PC-3 (cell line): ENCODE data around the gene IQSEC1. TPM values are rescaled to one million over a fixed set of nuclear protein-coding genes. Genes with fewer than 3 reads are reported as not detected.

ENCODE experiments used
- ATAC-seq: fragments of 200-7000 bp; cut with Tn5 transposase; 2 replicates; pipeline ENCODE4 v1.9.1; 2020; ENCODE audit warnings: mild to moderate bottlenecking, moderate library complexity
- BruUV-seq: library from RNA; stranded (reverse); fragments of 400-500 nt; replicated peaks from 2 replicates; lab custom pipeline; 2021; lab: Mats Ljungman, UMichigan
- CTCF ChIA-PET: fragments of 300-600 bp; sonication (Branson Sonifier 250); formaldehyde crosslinking; loops from one replicate; lab custom pipeline; 2022; ENCODE audit warnings: antibody characterized with exemption; lab: Charles Lee
- POLR2A ChIA-PET: fragments of 300-600 bp; sonication (Branson Sonifier 250); formaldehyde crosslinking; loops from one replicate; lab custom pipeline; 2022; ENCODE audit warnings: antibody characterized with exemption; ENCODE audit not compliant: unreplicated experiment; lab: Charles Lee
- DNase-seq: peaks from one replicate; pipeline ENCODE4 v3.0.0-alpha.2; 2015
- H2AFZ ChIP-seq: fragments of 300-600 bp; sonication (generic); 2 replicates; pipeline ENCODE4 v1.6.0; 2016; ENCODE audit warnings: antibody characterized with exemption, low read length
- H3F3A ChIP-seq: fragments of 300-600 bp; sonication (generic); one replicate; pipeline ENCODE4 v1.6.0; 2017; ENCODE audit warnings: antibody characterized with exemption, low read length, control low read depth, mild to moderate bottlenecking; ENCODE audit not compliant: unreplicated experiment
- H3K27ac ChIP-seq: fragments of 300-600 bp; sonication (generic); 2 replicates; pipeline ENCODE4 v1.5.1; 2016; ENCODE audit warnings: mild to moderate bottlenecking, low read length
- H3K27me3 ChIP-seq: fragments of 300-600 bp; sonication (generic); 2 replicates; pipeline ENCODE4 v1.6.1; 2016; ENCODE audit warnings: low read length, mixed read lengths
- H3K36me3 ChIP-seq: fragments of 300-600 bp; sonication (generic); 2 replicates; pipeline ENCODE4 v1.6.1; 2016; ENCODE audit warnings: low read depth, mixed run types, low read length, mixed read lengths
- H3K4me1 ChIP-seq: fragments of 300-600 bp; sonication (generic); 2 replicates; pipeline ENCODE4 v1.5.1; 2016; ENCODE audit warnings: low read length; ENCODE audit not compliant: insufficient read depth
- H3K4me2 ChIP-seq: fragments of 300-600 bp; sonication (generic); 2 replicates; pipeline ENCODE4 v1.6.0; 2016; ENCODE audit warnings: low read length
- H3K4me3 ChIP-seq: fragments of 300-600 bp; sonication (generic); 2 replicates; pipeline ENCODE4 v1.5.1; 2016; ENCODE audit warnings: mild to moderate bottlenecking, low read length, mixed read lengths
- H3K79me2 ChIP-seq: fragments of 300-600 bp; sonication (generic); 2 replicates; pipeline ENCODE4 v1.6.1; 2017; ENCODE audit warnings: low read length, mixed read lengths
- H3K9ac ChIP-seq: fragments of 300-600 bp; sonication (generic); 2 replicates; pipeline ENCODE4 v1.6.0; 2016; ENCODE audit warnings: mild to moderate bottlenecking, low read length
- H3K9me2 ChIP-seq: fragments of 300-600 bp; sonication (generic); replicated peaks from 2 replicates; pipeline ENCODE4 v1.6.1; 2016; ENCODE audit warnings: mixed run types, low read length, mixed read lengths
- H3K9me3 ChIP-seq: fragments of 300-600 bp; sonication (generic); 2 replicates; pipeline ENCODE4 v1.6.1; 2016; ENCODE audit warnings: low read length, mixed read lengths
- H4K20me1 ChIP-seq: fragments of 300-600 bp; sonication (generic); 2 replicates; pipeline ENCODE4 v1.6.1; 2016; ENCODE audit warnings: low read length, mixed read lengths
- CTCF ChIP-seq: fragments of 300-600 bp; sonication (generic); conservative IDR thresholded peaks from 2 replicates; pipeline ENCODE4 v1.5.1; 2017; ENCODE audit warnings: antibody characterized with exemption, low read depth, mild to moderate bottlenecking, low read length
- EZH2 ChIP-seq: fragments of 300-600 bp; sonication (generic); IDR thresholded peaks from one replicate; pipeline ENCODE4 v1.6.1; 2017; ENCODE audit warnings: antibody characterized with exemption, mild to moderate bottlenecking, low read length; ENCODE audit not compliant: unreplicated experiment
- EZH2phosphoT487 ChIP-seq: fragments of 300-600 bp; sonication (generic); IDR thresholded peaks from 2 replicates; pipeline ENCODE4 v1.6.1; 2018; ENCODE audit warnings: mild to moderate bottlenecking, antibody characterized with exemption, low read length, borderline replicate concordance
- intact Hi-C: fragments of 100-400 bp; cut with micrococcal nuclease; formaldehyde crosslinking; loops from 2 replicates; pipeline ENCODE4 v1.9.0; 2023
- total RNA-seq: library from RNA; depleted of rRNA; stranded (reverse); fragments of >200 nt; gene quantifications from 2 replicates; pipeline ENCODE4 v1.2.3, GENCODE V29; 2014

Gene IQSEC1
- total RNA-seq, 1 experiment from 2014 or later, result 37.9 TPM

DNA sequence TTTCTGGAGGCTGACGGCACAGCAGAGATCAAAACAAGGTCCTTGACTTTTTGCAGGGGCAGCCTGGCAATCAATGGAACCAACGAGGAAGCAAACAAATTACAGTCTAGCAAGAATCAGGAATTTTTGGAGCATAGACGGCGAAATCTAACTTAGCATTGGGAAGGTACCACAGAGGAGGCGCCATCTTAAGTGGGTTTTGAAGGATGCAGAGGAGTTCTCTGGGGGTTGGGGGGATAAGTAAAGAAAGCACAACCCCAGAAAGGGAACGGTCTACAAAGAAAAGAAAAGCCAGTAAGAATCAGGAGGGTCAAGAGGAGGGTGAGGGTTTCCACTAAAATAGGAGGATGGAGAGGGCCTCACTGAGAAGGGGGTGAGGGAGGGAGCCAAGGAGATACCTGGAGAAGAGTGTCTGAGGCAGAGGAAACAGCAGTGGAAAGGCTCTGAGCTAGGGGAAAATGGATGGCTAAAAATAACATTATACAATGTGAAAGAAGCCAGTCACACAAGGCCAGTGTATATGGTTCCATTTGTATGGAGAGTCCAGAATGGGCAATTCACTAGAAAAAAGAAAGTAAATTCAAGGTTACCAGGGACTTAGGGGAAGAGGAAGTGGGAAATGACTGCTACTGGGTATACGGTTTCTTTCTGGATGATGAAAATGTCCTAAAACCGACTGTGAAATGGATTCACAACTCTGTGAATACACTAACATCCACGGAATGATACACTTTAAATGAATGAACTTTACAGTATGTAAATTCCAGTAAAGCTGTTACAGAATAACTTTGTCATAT, 25.2 kb upstream of the IQSEC1 start:
- H4K20me1 ChIP-seq, result no peaks in the 10 kb centered on the region
- no peak overlapping the region for H3K4me2 ChIP-seq
- no peak overlapping the region for H3K27ac ChIP-seq
- H3K79me2 ChIP-seq, result no peaks in the 10 kb centered on the region
- no peaks in the 10 kb centered on the region for H3K36me3 ChIP-seq
- no peaks in the 10 kb centered on the region for H3K27me3 ChIP-seq
- ChIA-PET POLR2A (no interaction called here), CTCF (no interaction called here)
- TF ChIP-seq EZH2 (no peak), EZH2phosphoT487 (no peak), CTCF (no peak)
- H3K4me3 ChIP-seq, result no peak overlapping the region
- H3F3A ChIP-seq, result no peaks in the 10 kb centered on the region
- no peak overlapping the region for H2AFZ ChIP-seq
- H3K4me1 ChIP-seq, result peaks cover 3% of the 10 kb centered on the region
- ATAC-seq (no peak), DNase-seq (no peak)
- H3K9ac ChIP-seq, result no peak overlapping the region
- intact Hi-C loops, result no loop called here
- BruUV-seq, result no TSS peak
- no peaks in the 10 kb centered on the region for H3K9me2 ChIP-seq
- H3K9me3 ChIP-seq, result no peaks in the 10 kb centered on the region

DNA sequence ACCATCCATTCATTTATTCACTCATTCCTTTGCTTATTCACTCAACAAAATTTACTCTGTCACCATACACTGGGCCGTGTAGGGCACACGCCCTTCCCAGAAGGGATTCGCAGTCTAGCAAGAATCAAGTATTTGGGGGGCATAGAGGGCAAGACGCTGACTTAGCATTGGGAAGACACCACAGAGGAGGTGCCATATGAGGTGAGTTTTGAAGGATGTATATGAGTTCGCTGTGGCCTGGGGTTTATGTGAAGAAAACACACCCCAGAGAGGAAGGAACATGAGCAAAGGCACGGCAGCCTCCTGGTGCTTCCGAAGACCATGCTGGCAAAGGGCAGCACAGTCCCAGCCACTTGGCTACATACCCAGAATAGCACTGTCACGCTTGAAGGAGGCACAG, 23.1 kb upstream of the IQSEC1 start:
- ChIA-PET CTCF (no interaction called here), POLR2A (no interaction called here)
- Histone ChIP-seq H3K4me2 (no peak overlapping the region), H3K9ac (no peak overlapping the region), H3K27me3 (no peaks in the 10 kb centered on the region), H3K36me3 (no peaks in the 10 kb centered on the region), H3K27ac (no peak overlapping the region), H2AFZ (no peak overlapping the region), H3K9me3 (no peaks in the 10 kb centered on the region), H3K4me1 (peaks cover 15% of the 10 kb centered on the region), H4K20me1 (no peaks in the 10 kb centered on the region), H3K4me3 (no peak overlapping the region), H3K79me2 (no peaks in the 10 kb centered on the region), H3K9me2 (no peaks in the 10 kb centered on the region), H3F3A (no peaks in the 10 kb centered on the region)
- intact Hi-C loops, result no loop called here
- BruUV-seq, result no TSS peak
- TF ChIP-seq EZH2 (no peak), EZH2phosphoT487 (no peak), CTCF (no peak)
- DNase-seq (no peak), ATAC-seq (no peak)

DNA sequence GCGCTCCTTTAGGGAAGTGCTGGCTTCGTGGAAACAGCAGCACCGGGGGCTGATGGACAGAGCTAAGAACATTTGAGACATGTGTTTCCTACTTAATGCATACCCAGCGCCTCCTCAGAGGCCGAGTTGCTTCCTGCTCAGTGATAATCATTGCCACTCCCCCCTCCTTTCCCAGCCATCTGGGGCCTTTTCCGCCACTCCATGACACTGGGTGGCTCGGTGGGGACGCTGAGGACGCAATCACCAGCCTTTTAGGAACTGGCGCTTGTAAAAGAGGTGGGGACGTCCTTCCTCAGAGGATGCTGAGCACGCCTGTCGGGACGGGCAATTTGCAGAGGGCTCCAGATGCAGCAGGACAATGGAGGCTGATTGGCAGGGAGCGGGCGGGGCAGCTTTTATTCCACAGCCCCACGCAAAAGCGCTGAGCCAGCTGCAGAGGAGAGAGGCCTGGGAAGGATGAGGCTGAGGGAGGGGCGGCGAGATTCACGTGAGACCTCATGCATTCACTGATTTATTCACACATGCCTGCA, 22.2 kb upstream of the IQSEC1 start:
- H3K36me3 ChIP-seq, result no peaks in the 10 kb centered on the region

More for the DNA sequence above, 22.2 kb upstream of the IQSEC1 start:
- DNase-seq (no peak), ATAC-seq (no peak)
- Histone ChIP-seq H3K4me2 (no peak overlapping the region), H3K4me3 (no peak overlapping the region), H3K9me2 (no peaks in the 10 kb centered on the region), H3K27ac (no peak overlapping the region), H3K9ac (no peak overlapping the region), H3K4me1 (peaks cover 15% of the 10 kb centered on the region), H3K27me3 (no peaks in the 10 kb centered on the region), H4K20me1 (no peaks in the 10 kb centered on the region), H2AFZ (no peak overlapping the region), H3F3A (no peaks in the 10 kb centered on the region), H3K79me2 (no peaks in the 10 kb centered on the region), H3K9me3 (no peaks in the 10 kb centered on the region)
- intact Hi-C loops, result no loop called here
- TF ChIP-seq EZH2 (no peak), EZH2phosphoT487 (no peak), CTCF (no peak)
- BruUV-seq, result no TSS peak
- ChIA-PET POLR2A (no interaction called here), CTCF (no interaction called here)
